Activated CD4-positive, alpha-beta T cell treated with anti-CD3 and anti-CD28 coated beads for 36 hours (primary cell): Measurements from ENCODE around the gene FMN2. TPM values are rescaled to one million over a fixed set of nuclear protein-coding genes. Genes with fewer than 3 reads are reported as not detected.
"Not testable (repeated sequence)": the region's sequence is repeated elsewhere in the genome, so short reads cannot be mapped to it uniquely, and the experiment has no call there.

Experiments
- ATAC-seq: fragments of 200-7000 bp; cut with Tn5 transposase; one replicate; pipeline ENCODE4 v1.10.0; 2021; ENCODE audit warnings: mild to moderate bottlenecking, moderate library complexity
- CTCF ChIA-PET: fragments of 350-600 bp; sonication (Branson Sonifier 250); formaldehyde crosslinking; loops from one replicate; lab custom pipeline; 2021; ENCODE audit warnings: antibody characterized with exemption; lab: Charles Lee
- POLR2A ChIA-PET: fragments of 350-600 bp; sonication (Branson Sonifier 250); formaldehyde crosslinking; loops from one replicate; lab custom pipeline; 2021; ENCODE audit warnings: antibody characterized with exemption, inconsistent platforms; lab: Charles Lee
- DNase-seq: peaks from one replicate; pipeline ENCODE4 v3.0.0-alpha.2; 2020
- H3K27ac Mint-ChIP-seq: one replicate; pipeline ENCODE4 v1.8.0; 2021; ENCODE audit warnings: mixed read lengths
- H3K27me3 Mint-ChIP-seq: one replicate; pipeline ENCODE4 v1.8.0; 2021; ENCODE audit warnings: mixed read lengths
- H3K36me3 Mint-ChIP-seq: one replicate; pipeline ENCODE4 v1.8.0; 2021; ENCODE audit warnings: low read depth, mixed read lengths
- H3K4me1 Mint-ChIP-seq: one replicate; pipeline ENCODE4 v1.8.0; 2021; ENCODE audit warnings: mixed read lengths
- H3K4me3 Mint-ChIP-seq: one replicate; pipeline ENCODE4 v1.8.0; 2021; ENCODE audit warnings: mild to moderate bottlenecking, moderate library complexity, mixed read lengths
- H3K9me3 Mint-ChIP-seq: one replicate; pipeline ENCODE4 v1.8.0; 2021; ENCODE audit warnings: low read depth, mixed read lengths
- intact Hi-C, 2 experiments: fragments of 100-400 bp; cut with DNase I in 1 of 2; cut with micrococcal nuclease in 1 of 2; formaldehyde crosslinking; loops; one replicate each; pipeline versions ENCODE4 v1.14.2 to v1.15.1; 2022 to 2024; cut with DNase I, micrococcal nuclease
- total RNA-seq, 2 experiments: library from RNA; stranded (reverse); gene quantifications; one replicate each; pipeline ENCODE4 v1.2.3, GENCODE V29; 2021

The FMN2 gene
- total RNA-seq, 2 experiments from 2014 or later = not detected

DNA sequence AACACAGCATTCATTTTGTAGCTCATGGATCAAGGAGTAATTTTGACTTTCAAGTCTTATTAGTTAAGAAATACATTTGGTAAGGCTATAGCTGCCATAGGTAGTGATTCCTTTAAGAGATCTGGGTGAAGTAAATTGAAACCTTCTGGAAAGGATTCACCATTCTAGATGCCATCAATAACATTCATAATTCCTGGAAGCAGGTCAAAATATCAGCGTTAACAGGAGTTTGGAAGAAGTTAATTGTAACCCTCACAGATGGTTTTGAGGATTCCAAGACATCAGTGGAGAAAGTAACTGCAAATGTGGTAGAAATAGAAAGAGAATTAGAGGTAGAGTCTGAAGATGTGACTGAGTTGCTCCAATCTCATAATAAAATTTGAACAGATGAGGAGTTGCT is 303.7 kb downstream of the FMN2 start:
- H3K4me3 Mint-ChIP-seq = no peak overlapping the region
- no peak for ATAC-seq
- CTCF ChIA-PET = no interaction called here

DNA sequence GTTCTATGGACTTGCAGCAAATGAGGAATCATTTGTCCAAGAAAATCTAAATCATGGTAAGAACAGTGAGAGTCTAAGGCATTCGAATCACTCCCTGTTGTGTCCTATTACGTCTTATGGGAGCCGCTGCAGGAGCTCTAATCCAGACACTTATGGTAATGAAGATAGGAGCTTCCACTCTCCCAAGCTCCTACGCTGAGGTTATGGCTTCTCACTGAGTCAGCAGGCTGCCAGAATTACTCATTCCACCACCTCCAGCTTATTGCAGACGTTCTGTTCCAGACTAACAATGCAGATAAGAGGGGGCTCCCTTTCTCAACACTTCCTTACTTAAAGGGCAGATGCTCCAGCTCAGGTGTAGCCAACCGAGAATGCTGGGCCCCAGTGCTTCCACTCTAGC is 307.7 kb downstream of the FMN2 start:
- H3K36me3 Mint-ChIP-seq = no peaks in the 10 kb centered on the region
- no peak for ATAC-seq

More for the DNA sequence above, 303.7 kb downstream of the FMN2 start:
- Mint-ChIP-seq H3K9me3 (peaks cover 4% of the 10 kb centered on the region), H3K36me3 (no peaks in the 10 kb centered on the region), H3K27ac (no peak overlapping the region), H3K27me3 (no peaks in the 10 kb centered on the region), H3K4me1 (no peaks in the 10 kb centered on the region)
- POLR2A ChIA-PET = no interaction called here
- no peak for DNase-seq
- intact Hi-C loops = no loop called here

DNA sequence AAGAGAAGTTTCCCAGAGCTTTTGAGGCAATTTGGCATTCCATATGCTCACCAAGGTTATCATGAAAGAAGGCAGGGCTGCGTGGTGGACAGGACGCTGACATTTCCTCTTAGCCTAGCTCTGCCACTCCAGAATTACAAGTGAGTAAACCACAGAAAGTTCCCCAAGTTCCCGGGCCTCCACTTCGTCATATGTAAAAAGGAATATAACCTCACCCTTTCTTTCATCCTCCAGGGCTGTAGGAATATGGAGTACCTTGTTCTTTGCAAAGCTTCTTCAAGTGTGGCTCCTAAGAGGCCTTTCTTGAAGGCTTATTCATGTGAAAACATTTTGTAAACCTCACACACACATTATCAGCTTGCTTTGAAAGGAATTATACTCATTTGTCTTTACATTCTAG is 310.0 kb downstream of the FMN2 start:
- Mint-ChIP-seq H3K4me1 (no peaks in the 10 kb centered on the region), H3K4me3 (no peak overlapping the region), H3K9me3 (peaks cover 3% of the 10 kb centered on the region), H3K36me3 (no peaks in the 10 kb centered on the region), H3K27me3 (no peaks in the 10 kb centered on the region), H3K27ac (no peak overlapping the region)
- intact Hi-C loops = no loop called here
- POLR2A ChIA-PET = no interaction called here
- CTCF ChIA-PET = no interaction called here
- ATAC-seq = no peak
- no peak for DNase-seq

More for the DNA sequence above, 307.7 kb downstream of the FMN2 start:
- DNase-seq = no peak
- Mint-ChIP-seq H3K27me3 (no peaks in the 10 kb centered on the region), H3K4me3 (no peak overlapping the region), H3K4me1 (no peaks in the 10 kb centered on the region), H3K9me3 (no peaks in the 10 kb centered on the region), H3K27ac (no peak overlapping the region)
- intact Hi-C loops = no loop called here
- ChIA-PET CTCF (no interaction called here), POLR2A (no interaction called here)

DNA sequence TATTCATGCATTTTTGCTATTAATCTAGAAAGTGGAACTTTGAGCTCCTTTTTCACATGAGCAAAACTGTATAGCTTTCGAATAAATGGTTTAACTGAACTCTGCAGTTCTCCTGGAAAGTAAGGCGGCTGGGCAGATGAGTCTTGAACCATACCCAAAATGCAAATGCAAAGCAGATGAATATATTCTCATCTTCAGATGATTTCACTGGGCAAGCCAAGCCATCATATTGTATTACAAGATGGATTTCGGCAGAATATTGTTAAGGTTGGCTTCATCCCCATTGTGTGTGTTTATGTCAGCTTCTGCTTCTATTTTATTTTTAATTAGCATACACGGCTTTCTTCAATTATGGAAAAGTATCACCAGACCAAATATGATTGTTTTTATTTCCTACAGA is 310.6 kb downstream of the FMN2 start:
- ChIA-PET POLR2A (no interaction called here), CTCF (no interaction called here)
- intact Hi-C loops = no loop called here
- Mint-ChIP-seq H3K27ac (no peak overlapping the region), H3K4me3 (no peak overlapping the region), H3K27me3 (no peaks in the 10 kb centered on the region), H3K36me3 (no peaks in the 10 kb centered on the region), H3K9me3 (peaks cover 3% of the 10 kb centered on the region), H3K4me1 (no peaks in the 10 kb centered on the region)
- no peak for DNase-seq
- no peak for ATAC-seq

DNA sequence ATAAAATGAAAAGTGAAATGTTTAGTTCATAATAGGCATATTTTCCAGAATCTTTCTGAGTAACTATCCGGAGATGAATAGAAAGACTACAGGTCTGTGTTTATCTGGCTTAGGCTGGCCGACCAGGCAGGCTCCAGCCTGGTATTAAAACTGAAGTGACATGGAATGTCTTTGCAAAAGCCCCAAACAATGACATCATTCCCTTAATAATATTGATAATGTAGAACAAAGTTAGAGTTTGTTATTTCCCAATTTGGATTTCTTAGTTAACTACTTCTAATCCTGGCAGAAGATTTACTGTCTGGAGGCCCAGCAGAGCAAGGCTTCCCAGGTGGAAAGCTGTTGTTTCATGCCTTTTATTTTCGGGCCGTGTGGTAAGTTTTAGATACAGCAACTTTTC is 312.6 kb downstream of the FMN2 start:
- Mint-ChIP-seq H3K27me3 (no peaks in the 10 kb centered on the region), H3K36me3 (no peaks in the 10 kb centered on the region), H3K4me3 (no peak overlapping the region), H3K27ac (no peak overlapping the region), H3K4me1 (no peaks in the 10 kb centered on the region), H3K9me3 (peaks cover 3% of the 10 kb centered on the region)
- ChIA-PET CTCF (no interaction called here), POLR2A (no interaction called here)
- intact Hi-C loops = no loop called here
- ATAC-seq (no peak), DNase-seq (no peak)

DNA sequence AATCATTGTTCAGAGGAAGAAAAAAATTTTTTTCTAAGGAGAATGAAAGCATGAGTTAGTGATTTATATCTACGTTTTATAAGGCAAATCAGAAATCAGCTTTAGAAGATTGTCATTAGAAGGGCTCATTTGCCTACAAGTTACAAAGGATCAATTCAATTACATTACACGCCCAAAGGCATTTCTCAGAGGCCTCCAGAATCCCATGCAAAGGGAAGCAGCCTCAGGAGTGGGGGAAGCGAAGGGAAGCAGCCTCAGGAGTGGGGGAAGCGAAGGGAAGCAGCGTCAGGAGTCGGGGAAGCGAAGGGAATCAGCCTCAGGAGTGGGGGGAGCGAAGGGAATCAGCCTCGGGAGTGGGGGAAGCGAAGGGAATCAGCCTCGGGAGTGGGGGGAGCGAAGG is 314.1 kb downstream of the FMN2 start:
- H3K4me1 Mint-ChIP-seq = no peaks in the 10 kb centered on the region
- no peak overlapping the region for H3K4me3 Mint-ChIP-seq
- no peaks in the 10 kb centered on the region for H3K27me3 Mint-ChIP-seq
- peaks cover 3% of the 10 kb centered on the region for H3K9me3 Mint-ChIP-seq
- POLR2A ChIA-PET = no interaction called here
- no peak for DNase-seq
- CTCF ChIA-PET = no interaction called here
- no peak overlapping the region for H3K27ac Mint-ChIP-seq
- intact Hi-C loops = no loop called here
- no peak for ATAC-seq
- no peaks in the 10 kb centered on the region for H3K36me3 Mint-ChIP-seq

DNA sequence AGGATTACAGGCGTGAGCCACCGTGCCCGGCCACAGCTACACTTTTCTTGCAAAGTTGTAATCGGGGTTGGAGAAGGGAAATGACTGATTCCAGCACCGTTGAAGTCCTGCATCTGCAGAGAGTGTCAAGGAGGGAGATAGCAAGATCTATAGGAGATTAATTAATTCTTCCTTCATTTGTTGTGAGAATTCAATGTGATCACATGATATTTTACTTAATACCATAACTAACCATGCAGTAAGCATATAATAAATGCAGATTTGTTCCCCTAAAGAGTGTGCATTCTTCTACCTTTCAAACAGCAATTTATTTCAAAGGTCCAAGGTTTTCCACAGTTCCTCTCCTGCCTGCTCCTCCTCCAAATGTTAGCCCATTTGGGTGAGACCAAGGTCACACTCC is 315.7 kb downstream of the FMN2 start:
- Mint-ChIP-seq H3K27ac (no peak overlapping the region), H3K27me3 (no peaks in the 10 kb centered on the region), H3K4me3 (no peak overlapping the region), H3K36me3 (no peaks in the 10 kb centered on the region), H3K4me1 (no peaks in the 10 kb centered on the region), H3K9me3 (peaks cover 6% of the 10 kb centered on the region)
- intact Hi-C loops = no loop called here
- POLR2A ChIA-PET = no interaction called here
- no peak for ATAC-seq
- DNase-seq = no peak
- CTCF ChIA-PET = no interaction called here

DNA sequence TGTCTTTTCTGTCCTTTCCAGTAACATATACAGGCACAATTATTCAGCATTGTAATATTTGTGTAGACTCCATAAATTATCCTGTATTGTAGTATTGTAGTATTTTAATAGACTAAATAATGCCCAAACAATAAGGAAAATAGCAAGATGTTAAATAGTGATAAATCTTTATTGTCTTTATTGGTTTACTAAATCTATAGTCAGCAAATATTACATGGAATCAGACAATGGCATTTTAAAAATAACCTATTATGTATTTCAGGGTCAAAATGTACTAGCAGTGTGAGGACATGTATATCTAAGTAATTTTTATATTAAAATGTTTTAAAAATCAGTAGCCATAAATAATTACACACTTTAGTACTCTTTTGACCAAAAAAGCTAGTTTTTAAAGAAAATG is 317.9 kb downstream of the FMN2 start:
- Mint-ChIP-seq H3K36me3 (no peaks in the 10 kb centered on the region), H3K9me3 (peaks cover 8% of the 10 kb centered on the region), H3K27me3 (no peaks in the 10 kb centered on the region), H3K4me1 (no peaks in the 10 kb centered on the region), H3K4me3 (no peak overlapping the region), H3K27ac (no peak overlapping the region)
- intact Hi-C loops = loop anchor here in 1 of 2 experiments (5.0 kb wide), 1 partner anchor 117 kb away; no protein-coding TSS in a partner anchor
- ATAC-seq (no peak), DNase-seq (no peak)
- ChIA-PET CTCF (no interaction called here), POLR2A (interaction anchor here (0.6 kb wide), 1 partner anchor 83 kb away, joined by 6 read pairs; no protein-coding TSS in a partner anchor)

DNA sequence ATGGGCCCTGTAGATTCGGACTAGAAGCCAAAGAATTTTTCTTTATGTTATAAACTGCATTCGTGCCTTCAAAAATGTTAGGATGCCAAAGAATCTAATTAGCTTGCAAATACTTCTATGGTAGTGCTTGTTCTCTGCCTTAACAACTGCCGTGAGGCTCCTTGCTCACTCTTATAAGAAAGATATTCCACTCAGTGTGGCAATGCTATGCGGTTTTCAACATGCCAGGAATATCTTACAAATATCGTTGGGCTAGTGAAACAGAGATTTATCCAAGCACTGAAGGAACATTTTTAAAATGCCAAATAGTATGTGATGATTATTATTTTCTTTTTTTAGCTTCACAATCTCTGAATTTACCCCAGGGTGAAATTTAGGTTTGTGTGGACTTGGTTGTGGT is 322.0 kb downstream of the FMN2 start:
- Mint-ChIP-seq H3K9me3 (peaks cover 7% of the 10 kb centered on the region), H3K27me3 (no peaks in the 10 kb centered on the region), H3K4me1 (no peaks in the 10 kb centered on the region), H3K4me3 (no peak overlapping the region), H3K27ac (no peak overlapping the region), H3K36me3 (no peaks in the 10 kb centered on the region)
- ChIA-PET CTCF (no interaction called here), POLR2A (no interaction called here)
- intact Hi-C loops = loop anchor here in 1 of 2 experiments (5.0 kb wide), 1 partner anchor 121 kb away; no protein-coding TSS in a partner anchor
- DNase-seq (no peak), ATAC-seq (no peak)

DNA sequence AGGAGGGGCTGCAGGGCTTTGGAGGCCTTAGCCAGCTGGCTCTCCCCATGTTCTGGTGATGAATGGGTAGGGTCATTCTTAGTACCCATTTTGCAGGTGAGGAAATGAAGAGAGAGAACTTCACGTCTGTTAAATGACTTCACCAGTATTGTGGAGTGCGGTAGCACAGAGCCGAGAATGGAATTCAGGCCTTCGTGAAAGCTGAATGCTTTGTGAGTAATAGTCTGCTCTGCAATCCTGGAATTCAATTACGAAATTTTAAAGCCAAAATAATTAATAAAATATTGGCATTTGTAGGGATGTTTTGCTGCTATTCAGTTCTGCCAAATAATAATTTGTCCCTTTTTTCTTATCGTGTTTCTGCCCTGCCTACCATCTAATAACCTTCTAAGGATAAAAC is 322.6 kb downstream of the FMN2 start:
- Mint-ChIP-seq H3K27me3 (no peaks in the 10 kb centered on the region), H3K4me1 (no peaks in the 10 kb centered on the region), H3K4me3 (no peak overlapping the region), H3K27ac (no peak overlapping the region), H3K36me3 (no peaks in the 10 kb centered on the region), H3K9me3 (peaks cover 7% of the 10 kb centered on the region)
- ATAC-seq (no peak), DNase-seq (no peak)
- CTCF ChIA-PET = no interaction called here
- intact Hi-C loops = loop anchor here in 1 of 2 experiments (5.0 kb wide), 1 partner anchor 122 kb away; no protein-coding TSS in a partner anchor
- POLR2A ChIA-PET = no interaction called here

DNA sequence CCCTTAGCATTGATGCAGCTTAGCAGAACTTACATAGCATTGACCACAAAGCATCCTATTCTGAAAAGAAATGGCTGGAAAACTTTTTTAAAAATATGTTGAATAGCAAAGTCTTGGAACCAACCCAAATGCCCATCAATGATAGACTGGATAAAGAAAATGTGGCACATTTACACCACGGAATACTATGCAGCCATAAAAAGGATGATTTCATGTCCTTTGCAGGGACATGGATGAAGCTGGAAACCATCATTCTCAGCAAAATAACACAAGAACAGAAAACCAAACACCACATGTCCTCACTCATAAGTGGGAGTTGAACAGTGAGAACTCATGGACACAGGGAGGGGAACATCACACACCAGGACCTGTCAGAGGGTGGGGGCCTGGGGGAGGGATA is 323.3 kb downstream of the FMN2 start:
- H3K36me3 Mint-ChIP-seq, POLR2A ChIA-PET, DNase-seq, H3K9me3 Mint-ChIP-seq, intact Hi-C loops, CTCF ChIA-PET, H3K4me3 Mint-ChIP-seq, H3K27me3 Mint-ChIP-seq, H3K4me1 Mint-ChIP-seq, ATAC-seq, H3K27ac Mint-ChIP-seq: not testable (repeated sequence)

DNA sequence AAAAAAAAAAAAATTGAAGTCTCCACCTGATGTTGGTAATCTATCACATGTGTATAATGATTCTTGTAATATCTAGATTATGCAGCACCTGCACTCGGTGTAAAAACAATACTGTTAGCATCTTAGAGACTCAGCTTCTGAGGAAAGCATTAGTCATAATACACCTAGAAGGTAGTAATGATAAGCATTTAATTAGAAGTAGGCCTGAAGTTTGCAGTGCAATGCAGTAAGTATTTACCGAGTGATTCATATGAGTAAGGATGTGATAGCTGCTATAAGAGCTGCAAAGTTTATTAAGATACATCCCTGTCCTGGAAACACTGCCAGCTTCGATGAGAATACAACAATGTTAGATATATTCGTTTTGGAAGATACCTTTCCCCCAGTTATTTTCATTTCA is 323.8 kb downstream of the FMN2 start:
- Mint-ChIP-seq H3K36me3 (no peaks in the 10 kb centered on the region), H3K4me3 (no peak overlapping the region), H3K9me3 (peaks cover 7% of the 10 kb centered on the region), H3K27ac (no peak overlapping the region), H3K27me3 (no peaks in the 10 kb centered on the region), H3K4me1 (no peaks in the 10 kb centered on the region)
- ChIA-PET CTCF (no interaction called here), POLR2A (no interaction called here)
- intact Hi-C loops = no loop called here
- ATAC-seq (no peak), DNase-seq (no peak)

DNA sequence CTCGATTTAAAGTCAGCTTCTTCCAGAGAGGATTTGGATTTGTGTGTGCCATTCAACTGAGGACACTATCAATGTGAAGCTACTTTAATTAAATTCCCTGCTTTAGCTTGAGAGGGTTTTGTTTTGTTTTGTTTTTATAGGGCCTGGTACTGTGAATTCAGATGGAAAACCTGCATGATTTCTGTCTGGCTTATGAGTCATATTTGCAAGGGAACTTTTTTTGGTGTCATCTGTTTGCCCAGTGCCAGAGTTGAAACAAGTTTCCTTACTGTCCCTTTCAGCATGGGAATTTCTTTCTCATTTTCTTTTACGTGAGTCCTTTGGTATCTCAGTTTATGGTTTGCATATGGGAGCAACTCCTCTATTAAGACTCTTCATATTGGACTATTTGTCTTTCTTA is 325.6 kb downstream of the FMN2 start:
- no peak for ATAC-seq

More for the DNA sequence above, 325.6 kb downstream of the FMN2 start:
- H3K4me3 Mint-ChIP-seq = no peak overlapping the region
- no peak overlapping the region for H3K27ac Mint-ChIP-seq
- no peaks in the 10 kb centered on the region for H3K4me1 Mint-ChIP-seq
- no peaks in the 10 kb centered on the region for H3K36me3 Mint-ChIP-seq
- CTCF ChIA-PET = no interaction called here
- POLR2A ChIA-PET = no interaction called here
- intact Hi-C loops = no loop called here
- no peak for DNase-seq
- no peaks in the 10 kb centered on the region for H3K27me3 Mint-ChIP-seq
- H3K9me3 Mint-ChIP-seq = peaks cover 5% of the 10 kb centered on the region
